ENCODE data around the gene PKNOX2. TPM values are rescaled to one million over a fixed set of nuclear protein-coding genes. Genes with fewer than 3 reads are reported as not detected.

Gene PKNOX2
- total and polyA plus RNA-seq, 4 donors = 0.14 to 0.29 (median 0.24) TPM

DNA sequence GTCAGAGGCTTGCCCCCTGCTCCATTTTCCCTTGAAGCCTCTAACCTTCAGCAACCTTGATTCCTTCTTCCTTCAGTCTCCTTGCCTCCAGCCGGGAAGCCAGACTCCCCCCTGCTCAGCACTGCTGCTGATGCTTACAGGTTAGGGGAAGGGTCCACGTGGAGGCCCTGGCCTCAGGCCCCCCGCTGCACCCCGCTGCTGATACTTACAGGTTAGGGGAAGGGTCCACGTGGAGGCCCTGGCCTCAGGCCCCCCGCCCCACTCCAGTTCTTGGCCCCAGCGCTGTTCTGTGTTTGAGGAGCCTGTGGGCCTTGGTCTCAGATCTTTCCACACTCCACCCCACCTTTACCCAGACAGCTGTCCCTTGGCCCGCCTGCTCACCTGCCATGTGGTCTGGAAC, 25.6 kb upstream of the PKNOX2 start:
- peaks cover 0 to 6% (median 0%) of the 10 kb centered on the region in 4 donors for H3K4me1 ChIP-seq (ENCODE audit: control insufficient read depth in 4 of 4, insufficient read depth in 4 of 4, low read length in 3 of 4)
- no peak overlapping the region for H3K27ac ChIP-seq (ENCODE audit: low read depth in 1 of 2, low read length in 2 of 2)
- H3K9me3 ChIP-seq (ENCODE audit: control insufficient read depth in 4 of 4, low read length in 3 of 4) = no peaks in the 10 kb centered on the region
- H3K27me3 ChIP-seq (ENCODE audit: control insufficient read depth in 4 of 4, insufficient read depth in 4 of 4, low read length in 3 of 4) = no peaks in the 10 kb centered on the region
- no peaks in the 10 kb centered on the region for H3K36me3 ChIP-seq (ENCODE audit: control insufficient read depth in 4 of 4, insufficient read depth in 3 of 4, low read depth in 1 of 4, low read length in 3 of 4)
- WGBS = 92% methylated on average over 8 of the region's 8 CpGs
- DNase-seq (ENCODE audit: low spot score) = no peak
- TF ChIP-seq NR2F2 (IDR thresholded peaks at IDR 0.05) (no peak), GABPA (IDR thresholded peaks at IDR 0.05 in 1 of 2, conservative IDR thresholded peaks at IDR 0.05 in 1 of 2) (no peak), JUND (IDR thresholded peaks at IDR 0.05) (no peak), HNF4G (IDR thresholded peaks at IDR 0.05) (no peak), SP1 (IDR thresholded peaks at IDR 0.05) (no peak), EGR1 (IDR thresholded peaks at IDR 0.05; ENCODE audit: low read depth in 2 of 2) (no peak), HNF4A (conservative IDR thresholded peaks at IDR 0.05) (no peak), REST (IDR thresholded peaks at IDR 0.05) (no peak), CTCF (IDR thresholded peaks at IDR 0.05; ENCODE audit: low read depth, low read length, missing input control) (no peak), TAF1 (conservative IDR thresholded peaks at IDR 0.05) (no peak)
- no peak overlapping the region for H3K4me3 ChIP-seq (ENCODE audit: low read depth in 1 of 3, low read length in 3 of 3)
- no peak overlapping the region for H3K9ac ChIP-seq (ENCODE audit: low read depth in 1 of 2, low read length in 2 of 2)

DNA sequence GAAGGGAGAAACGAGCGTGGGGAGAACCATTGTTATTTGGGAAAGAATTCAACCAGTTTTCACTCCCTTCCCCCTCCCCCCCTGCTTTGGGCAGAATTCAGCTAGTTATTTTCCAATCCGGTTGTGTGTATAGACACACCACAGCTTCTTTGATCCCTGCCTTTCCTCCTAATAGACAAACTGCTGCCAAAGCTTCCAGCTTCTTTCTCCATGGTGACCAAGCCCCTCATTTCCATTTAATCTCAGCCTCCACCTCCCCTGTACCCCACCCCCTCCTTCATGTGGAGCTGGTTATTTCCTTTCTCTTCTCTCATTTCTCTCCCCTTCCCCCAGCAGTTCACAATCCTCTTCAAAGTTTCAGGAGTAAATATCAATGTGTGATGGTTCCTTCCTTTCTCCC, 24.8 kb upstream of the PKNOX2 start:
- H3K4me1 ChIP-seq (ENCODE audit: control insufficient read depth in 4 of 4, insufficient read depth in 4 of 4, low read length in 3 of 4) = peaks cover 0 to 6% (median 0%) of the 10 kb centered on the region in 4 donors
- no peak for DNase-seq (ENCODE audit: low spot score)
- H3K27me3 ChIP-seq (ENCODE audit: control insufficient read depth in 4 of 4, insufficient read depth in 4 of 4, low read length in 3 of 4) = no peaks in the 10 kb centered on the region
- H3K9me3 ChIP-seq (ENCODE audit: control insufficient read depth in 4 of 4, low read length in 3 of 4) = no peaks in the 10 kb centered on the region
- 58% methylated on average over 3 of the region's 3 CpGs for WGBS
- H3K27ac ChIP-seq (ENCODE audit: low read depth in 1 of 2, low read length in 2 of 2) = no peak overlapping the region
- no peak overlapping the region for H3K9ac ChIP-seq (ENCODE audit: low read depth in 1 of 2, low read length in 2 of 2)
- H3K36me3 ChIP-seq (ENCODE audit: control insufficient read depth in 4 of 4, insufficient read depth in 3 of 4, low read depth in 1 of 4, low read length in 3 of 4) = no peaks in the 10 kb centered on the region
- TF ChIP-seq EGR1 (IDR thresholded peaks at IDR 0.05; ENCODE audit: low read depth in 2 of 2) (no peak), HNF4A (conservative IDR thresholded peaks at IDR 0.05) (no peak), RAD21 (IDR thresholded peaks at IDR 0.05) (no peak), FOXA1 (IDR thresholded peaks at IDR 0.05) (no peak), REST (IDR thresholded peaks at IDR 0.05) (no peak), MAX (IDR thresholded peaks at IDR 0.05) (no peak), FOXA2 (IDR thresholded peaks at IDR 0.05) (no peak), JUND (IDR thresholded peaks at IDR 0.05) (no peak), CTCF (IDR thresholded peaks at IDR 0.05; ENCODE audit: low read depth, low read length, missing input control) (no peak), TAF1 (conservative IDR thresholded peaks at IDR 0.05) (no peak), SP1 (IDR thresholded peaks at IDR 0.05) (no peak), ATF3 (IDR thresholded peaks at IDR 0.05) (no peak), RXRA (IDR thresholded peaks at IDR 0.05) (no peak), YY1 (IDR thresholded peaks at IDR 0.05) (no peak), GABPA (IDR thresholded peaks at IDR 0.05 in 1 of 2, conservative IDR thresholded peaks at IDR 0.05 in 1 of 2) (no peak)
- TF ChIP-seq, protein P1, sequence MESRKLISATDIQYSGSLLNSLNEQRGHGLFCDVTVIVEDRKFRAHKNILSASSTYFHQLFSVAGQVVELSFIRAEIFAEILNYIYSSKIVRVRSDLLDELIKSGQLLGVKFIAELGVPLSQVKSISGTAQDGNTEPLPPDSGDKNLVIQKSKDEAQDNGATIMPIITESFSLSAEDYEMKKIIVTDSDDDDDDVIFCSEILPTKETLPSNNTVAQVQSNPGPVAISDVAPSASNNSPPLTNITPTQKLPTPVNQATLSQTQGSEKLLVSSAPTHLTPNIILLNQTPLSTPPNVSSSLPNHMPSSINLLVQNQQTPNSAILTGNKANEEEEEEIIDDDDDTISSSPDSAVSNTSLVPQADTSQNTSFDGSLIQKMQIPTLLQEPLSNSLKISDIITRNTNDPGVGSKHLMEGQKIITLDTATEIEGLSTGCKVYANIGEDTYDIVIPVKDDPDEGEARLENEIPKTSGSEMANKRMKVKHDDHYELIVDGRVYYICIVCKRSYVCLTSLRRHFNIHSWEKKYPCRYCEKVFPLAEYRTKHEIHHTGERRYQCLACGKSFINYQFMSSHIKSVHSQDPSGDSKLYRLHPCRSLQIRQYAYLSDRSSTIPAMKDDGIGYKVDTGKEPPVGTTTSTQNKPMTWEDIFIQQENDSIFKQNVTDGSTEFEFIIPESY (IDR thresholded peaks at IDR 0.05) = no peak
- H3K4me3 ChIP-seq (ENCODE audit: low read depth in 1 of 3, low read length in 3 of 3) = no peak overlapping the region
